LHCN-M2 (cell line): Measurements from ENCODE around the gene FBXO47. TPM values are rescaled to one million over a fixed set of nuclear protein-coding genes. Genes with fewer than 3 reads are reported as not detected.

Source experiments
- DNase-seq: peaks from one replicate; pipeline ENCODE4 v3.0.0-alpha.2; 2012; ENCODE audit warnings: low read depth
- total RNA-seq: library from RNA; depleted of rRNA; stranded (reverse); fragments of >200 nt; gene quantifications from 2 replicates; pipeline ENCODE4 v1.2.3, GENCODE V29; 2014

Gene FBXO47
- total RNA-seq, 1 experiment from 2014 or later: not detected

GRCh38 chr17:38905375-38905774, 61.8 kb downstream of the FBXO47 start:
- DNase-seq: no peak

GRCh38 chr17:38904892-38905291, 62.3 kb downstream of the FBXO47 start:
- no peak for DNase-seq

- DNase-seq: no peak
Measured at GRCh38 chr17:38903404-38903803, 63.8 kb downstream of the FBXO47 start.

- DNase-seq: peak; percentile 99
Measured at GRCh38 chr17:38900978-38901656, 66.1 kb downstream of the FBXO47 start.

GRCh38 chr17:38899421-38899820, 67.8 kb downstream of the FBXO47 start:
- no peak for DNase-seq

GRCh38 chr17:38898812-38899348, 68.3 kb downstream of the FBXO47 start:
- peak; percentile 91 for DNase-seq

- DNase-seq: peak; percentile 23
Measured at GRCh38 chr17:38898291-38898679, 68.9 kb downstream of the FBXO47 start.

GRCh38 chr17:38897671-38898290, 69.4 kb downstream of the FBXO47 start:
- DNase-seq: no peak

- DNase-seq: peak; percentile 97
Measured at GRCh38 chr17:38897176-38897575, 70.0 kb downstream of the FBXO47 start.

GRCh38 chr17:38896346-38896954, 70.8 kb downstream of the FBXO47 start:
- peak; percentile 35 for DNase-seq

GRCh38 chr17:38894276-38894675, 72.9 kb downstream of the FBXO47 start:
- peak; percentile 76 for DNase-seq

GRCh38 chr17:38893607-38894006, 73.6 kb downstream of the FBXO47 start:
- peak; percentile 88 for DNase-seq

- no peak for DNase-seq
Measured at GRCh38 chr17:38893113-38893512, 74.1 kb downstream of the FBXO47 start.

GRCh38 chr17:38892620-38893019, 74.6 kb downstream of the FBXO47 start:
- no peak for DNase-seq

- DNase-seq: no peak
Measured at GRCh38 chr17:38892083-38892482, 75.1 kb downstream of the FBXO47 start.

- no peak for DNase-seq
Measured at GRCh38 chr17:38891441-38891840, 75.8 kb downstream of the FBXO47 start.

- no peak for DNase-seq
Measured at GRCh38 chr17:38890410-38890746, 76.8 kb downstream of the FBXO47 start.

GRCh38 chr17:38889745-38890409, 77.3 kb downstream of the FBXO47 start:
- DNase-seq: no peak

GRCh38 chr17:38888842-38889241, 78.4 kb downstream of the FBXO47 start:
- no peak for DNase-seq

- no peak for DNase-seq
Measured at GRCh38 chr17:38886643-38887010, 80.6 kb downstream of the FBXO47 start.
